Natural killer cell (primary cell): Measurements from ENCODE around the gene PMM2. TPM values are rescaled to one million over a fixed set of nuclear protein-coding genes. Genes with fewer than 3 reads are reported as not detected.

Source experiments
- ATAC-seq, 3 donors: fragments of 150-1000 bp in 2 of 3; fragments of 200-7000 bp in 1 of 3; cut with Tn5 transposase; 1 replicate in 1 of 3; 2 replicates in 2 of 3; pipeline ENCODE4 v1.10.0; 2021; ENCODE audit warnings: mild to moderate bottlenecking in 2 of 3, moderate library complexity in 2 of 3
- DNase-seq, 2 donors: peaks; one replicate each; pipeline versions ENCODE4 v3.0.0 to v3.0.0-alpha.2; 2013 to 2021; ENCODE audit warnings: mixed read lengths in 1 of 2
- H3K27ac ChIP-seq: one replicate; pipeline ENCODE4 v1.5.1; 2013; ENCODE audit warnings: mild to moderate bottlenecking, low read length
- H3K27me3 ChIP-seq: one replicate; pipeline ENCODE4 v1.6.1; 2013; ENCODE audit warnings: low read length; ENCODE audit not compliant: control insufficient read depth, insufficient read depth
- H3K36me3 ChIP-seq: one replicate; pipeline ENCODE4 v1.6.1; 2013; ENCODE audit warnings: low read length; ENCODE audit not compliant: control insufficient read depth, insufficient read depth
- H3K4me1 ChIP-seq: one replicate; pipeline ENCODE4 v1.6.1; 2013; ENCODE audit warnings: low read length; ENCODE audit not compliant: control insufficient read depth, insufficient read depth
- H3K4me3 ChIP-seq: one replicate; pipeline ENCODE4 v1.5.1; 2013; ENCODE audit warnings: low read length
- H3K9me3 ChIP-seq: one replicate; pipeline ENCODE4 v1.6.1; 2013; ENCODE audit warnings: low read length; ENCODE audit not compliant: control insufficient read depth, insufficient read depth
- H3K27ac Mint-ChIP-seq, 2 donors: one replicate each; pipeline ENCODE4 v1.8.0; 2022; ENCODE audit warnings: mild to moderate bottlenecking in 2 of 2, mixed read lengths in 2 of 2, moderate library complexity in 1 of 2
- H3K27me3 Mint-ChIP-seq, 2 donors: one replicate each; pipeline ENCODE4 v1.8.0; 2022; ENCODE audit warnings: low read depth in 2 of 2, mixed read lengths in 2 of 2
- H3K36me3 Mint-ChIP-seq: one replicate; pipeline ENCODE4 v1.8.0; 2022; ENCODE audit warnings: mixed read lengths
- H3K4me1 Mint-ChIP-seq, 2 donors: one replicate each; pipeline ENCODE4 v1.8.0; 2022; ENCODE audit warnings: mixed read lengths in 2 of 2
- H3K4me3 Mint-ChIP-seq: one replicate; pipeline ENCODE4 v1.8.0; 2022; ENCODE audit warnings: mild to moderate bottlenecking, moderate library complexity, mixed read lengths
- H3K9me3 Mint-ChIP-seq, 2 donors: one replicate each; pipeline ENCODE4 v1.8.0; 2022; ENCODE audit warnings: mixed read lengths in 2 of 2
- WGBS: methylation state at CpG from one replicate; pipeline ENCODE4 v1.1.7; 2013; ENCODE audit warnings: missing lambda C conversion rate; ENCODE audit not compliant: insufficient coverage; 5-methylcytosine and 5-hydroxymethylcytosine counted together
- intact Hi-C: fragments of 100-400 bp; cut with micrococcal nuclease; formaldehyde crosslinking; loops from one replicate; pipeline ENCODE4 v1.14.2; 2022
- total RNA-seq, 4 donors: library from RNA; stranded (reverse); fragments of 120-200 nt in 1 of 4; gene quantifications; one replicate each; pipeline versions ENCODE4 v1.2.3 to v1.2.4, GENCODE V29; 2013 to 2022
- TF ChIP-seq, protein P1 (sequence below): fragments of 200-600 bp; IDR thresholded peaks from one replicate; pipeline ENCODE4 v1.8.0; 2022; ENCODE audit warnings: antibody characterized with exemption

Gene PMM2
- total RNA-seq, 3 donors from 2014 or later (not counting 1 experiment from before 2014, with no cell fraction given) = 33.4 to 37.6 (median 36.4) TPM

DNA sequence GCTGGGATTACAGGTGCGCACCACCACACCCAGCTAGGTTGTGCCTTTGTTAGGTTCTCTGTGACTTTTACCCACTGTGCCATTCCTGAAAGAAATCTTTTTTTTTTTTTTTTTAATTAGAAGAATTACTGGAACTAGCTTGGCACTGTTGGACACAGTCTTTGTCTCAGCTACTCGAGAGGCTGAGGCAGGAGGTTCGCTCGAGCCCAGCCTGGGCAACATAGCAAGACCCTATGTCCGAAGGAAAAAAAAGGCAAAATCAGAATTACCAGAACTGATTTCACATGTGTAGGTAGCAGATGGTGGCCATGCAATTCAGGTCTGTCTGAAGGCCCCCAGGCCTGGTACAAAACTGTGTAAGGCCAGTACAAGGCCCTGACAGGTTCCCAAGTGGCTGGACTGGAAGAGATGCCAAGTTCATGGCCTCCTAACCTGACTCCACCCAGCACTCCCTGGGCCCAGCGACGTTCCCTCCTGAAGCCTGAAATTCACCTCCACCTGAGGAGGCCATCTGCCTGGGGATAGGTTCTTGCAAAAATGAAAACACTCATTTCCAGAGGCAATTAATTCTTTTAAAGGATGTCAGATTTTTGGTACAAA is 48.2 kb downstream of the PMM2 start:
- peak overlapping the region in 1 of 2 donors; percentile 7 for H3K27ac Mint-ChIP-seq
- H3K4me1 Mint-ChIP-seq = peaks cover 21 to 39% of the 10 kb centered on the region in 2 donors
- no peak for DNase-seq
- Histone ChIP-seq H3K36me3 (peaks cover 14% of the 10 kb centered on the region), H3K4me1 (peaks cover 6% of the 10 kb centered on the region), H3K27ac (no peak overlapping the region), H3K9me3 (no peaks in the 10 kb centered on the region), H3K27me3 (no peaks in the 10 kb centered on the region), H3K4me3 (no peak overlapping the region)
- TF ChIP-seq, protein P1, sequence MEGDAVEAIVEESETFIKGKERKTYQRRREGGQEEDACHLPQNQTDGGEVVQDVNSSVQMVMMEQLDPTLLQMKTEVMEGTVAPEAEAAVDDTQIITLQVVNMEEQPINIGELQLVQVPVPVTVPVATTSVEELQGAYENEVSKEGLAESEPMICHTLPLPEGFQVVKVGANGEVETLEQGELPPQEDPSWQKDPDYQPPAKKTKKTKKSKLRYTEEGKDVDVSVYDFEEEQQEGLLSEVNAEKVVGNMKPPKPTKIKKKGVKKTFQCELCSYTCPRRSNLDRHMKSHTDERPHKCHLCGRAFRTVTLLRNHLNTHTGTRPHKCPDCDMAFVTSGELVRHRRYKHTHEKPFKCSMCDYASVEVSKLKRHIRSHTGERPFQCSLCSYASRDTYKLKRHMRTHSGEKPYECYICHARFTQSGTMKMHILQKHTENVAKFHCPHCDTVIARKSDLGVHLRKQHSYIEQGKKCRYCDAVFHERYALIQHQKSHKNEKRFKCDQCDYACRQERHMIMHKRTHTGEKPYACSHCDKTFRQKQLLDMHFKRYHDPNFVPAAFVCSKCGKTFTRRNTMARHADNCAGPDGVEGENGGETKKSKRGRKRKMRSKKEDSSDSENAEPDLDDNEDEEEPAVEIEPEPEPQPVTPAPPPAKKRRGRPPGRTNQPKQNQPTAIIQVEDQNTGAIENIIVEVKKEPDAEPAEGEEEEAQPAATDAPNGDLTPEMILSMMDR = no peak
- no peak overlapping the region for H3K4me3 Mint-ChIP-seq
- ATAC-seq = no peak
- H3K36me3 Mint-ChIP-seq = no peaks in the 10 kb centered on the region
- intact Hi-C loops = no loop called here
- no peaks in the 10 kb centered on the region for H3K9me3 Mint-ChIP-seq
- H3K27me3 Mint-ChIP-seq = no peaks in the 10 kb centered on the region
- WGBS = 97% methylated on average over 7 of the region's 7 CpGs

DNA sequence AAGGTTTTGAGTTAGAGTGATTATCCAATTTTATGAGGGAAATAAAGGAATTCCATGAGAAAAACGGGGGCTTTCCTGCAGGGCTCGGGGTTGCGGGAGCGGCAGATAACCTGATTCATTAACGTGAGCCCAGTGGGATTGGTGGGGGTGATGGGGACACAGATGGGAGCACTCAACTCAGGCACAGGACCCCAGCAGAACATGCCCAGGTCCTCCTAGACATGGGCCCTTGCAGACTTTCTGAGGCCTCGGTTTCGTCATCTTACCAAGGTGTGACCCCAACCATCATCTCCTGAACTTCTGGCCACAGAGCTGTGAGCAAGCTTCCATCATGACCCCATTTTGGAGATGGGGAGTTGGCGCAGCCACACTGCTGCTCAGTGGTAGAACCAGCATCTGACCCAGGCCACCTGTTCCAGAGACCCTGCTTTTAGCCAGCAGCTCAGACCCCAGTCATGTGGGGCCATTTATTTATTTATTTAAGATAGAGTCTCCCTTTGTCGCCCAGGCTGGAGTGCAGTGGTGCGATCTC is 48.8 kb downstream of the PMM2 start:
- no peak overlapping the region for H3K27ac ChIP-seq
- H3K4me1 ChIP-seq = peaks cover 6% of the 10 kb centered on the region
- no peak for DNase-seq
- 98% methylated on average over 10 of the region's 10 CpGs for WGBS
- no peaks in the 10 kb centered on the region for H3K9me3 Mint-ChIP-seq
- peaks cover 25 to 45% of the 10 kb centered on the region in 2 donors for H3K4me1 Mint-ChIP-seq
- no peaks in the 10 kb centered on the region for H3K27me3 ChIP-seq
- H3K9me3 ChIP-seq = no peaks in the 10 kb centered on the region
- H3K4me3 Mint-ChIP-seq = no peak overlapping the region
- H3K36me3 Mint-ChIP-seq = no peaks in the 10 kb centered on the region
- TF ChIP-seq, protein P1 = no peak
- H3K4me3 ChIP-seq = no peak overlapping the region
- intact Hi-C loops = no loop called here
- no peaks in the 10 kb centered on the region for H3K27me3 Mint-ChIP-seq
- no peak overlapping the region for H3K27ac Mint-ChIP-seq
- peaks cover 14% of the 10 kb centered on the region for H3K36me3 ChIP-seq
- ATAC-seq = no peak

DNA sequence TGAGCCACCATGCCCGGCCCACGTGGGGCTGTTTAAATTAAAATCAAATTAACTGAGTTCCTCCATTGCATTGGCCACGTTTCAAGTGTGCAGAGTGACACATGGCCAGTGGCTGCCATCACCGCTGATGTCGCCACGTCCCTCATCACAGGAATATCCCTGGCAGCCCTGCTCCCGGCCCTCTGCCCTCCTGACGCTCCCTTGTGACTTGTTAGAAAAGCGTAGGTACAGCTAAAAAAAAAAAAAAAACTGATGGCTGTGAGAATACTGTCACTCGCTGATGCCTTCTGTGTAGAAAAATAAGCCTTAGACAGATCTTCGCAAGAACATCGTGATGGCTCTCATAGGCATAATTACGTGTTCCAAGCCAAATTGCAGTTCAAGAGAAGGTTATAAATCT is 49.5 kb downstream of the PMM2 start:
- no peak overlapping the region for H3K27ac ChIP-seq
- no peak overlapping the region for H3K4me3 Mint-ChIP-seq
- no peaks in the 10 kb centered on the region for H3K9me3 Mint-ChIP-seq
- intact Hi-C loops = no loop called here
- WGBS = 94% methylated on average over 13 of the region's 13 CpGs
- ATAC-seq = no peak
- peaks cover 14% of the 10 kb centered on the region for H3K36me3 ChIP-seq
- no peaks in the 10 kb centered on the region for H3K36me3 Mint-ChIP-seq
- TF ChIP-seq, protein P1 = no peak
- no peak overlapping the region for H3K4me3 ChIP-seq
- H3K27me3 ChIP-seq = no peaks in the 10 kb centered on the region
- H3K9me3 ChIP-seq = no peaks in the 10 kb centered on the region
- peaks cover 6% of the 10 kb centered on the region for H3K4me1 ChIP-seq
- H3K27me3 Mint-ChIP-seq = no peaks in the 10 kb centered on the region
- no peak for DNase-seq
- peaks cover 31 to 47% of the 10 kb centered on the region in 2 donors for H3K4me1 Mint-ChIP-seq
- no peak overlapping the region for H3K27ac Mint-ChIP-seq

DNA sequence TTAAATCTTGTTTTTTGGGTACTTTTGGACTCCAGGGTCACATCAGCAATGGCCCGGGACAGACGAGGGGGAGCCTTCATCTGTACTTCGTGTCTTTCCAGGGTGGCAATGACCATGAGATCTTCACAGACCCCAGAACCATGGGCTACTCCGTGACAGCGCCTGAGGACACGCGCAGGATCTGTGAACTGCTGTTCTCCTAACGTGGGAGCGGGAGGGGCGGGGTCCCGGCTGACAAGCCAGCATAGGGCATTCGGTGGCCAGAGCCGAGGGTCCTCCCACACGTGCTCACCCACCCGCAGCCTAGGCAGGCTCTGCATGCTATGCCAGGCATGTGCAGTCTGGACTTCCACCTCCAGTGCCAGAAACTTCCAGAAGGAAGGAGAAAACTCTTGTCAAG is 50.0 kb downstream of the PMM2 start:
- H3K27me3 Mint-ChIP-seq = no peaks in the 10 kb centered on the region
- no peak for DNase-seq
- no peak overlapping the region for H3K27ac ChIP-seq
- H3K4me1 ChIP-seq = peaks cover 6% of the 10 kb centered on the region
- WGBS = 95% methylated on average over 15 of the region's 15 CpGs
- TF ChIP-seq, protein P1 = no peak
- peaks cover 31 to 44% of the 10 kb centered on the region in 2 donors for H3K4me1 Mint-ChIP-seq
- H3K4me3 ChIP-seq = no peak overlapping the region
- H3K27ac Mint-ChIP-seq = no peak overlapping the region
- intact Hi-C loops = no loop called here
- H3K9me3 Mint-ChIP-seq = no peaks in the 10 kb centered on the region
- peaks cover 14% of the 10 kb centered on the region for H3K36me3 ChIP-seq
- no peaks in the 10 kb centered on the region for H3K27me3 ChIP-seq
- no peak overlapping the region for H3K4me3 Mint-ChIP-seq
- H3K9me3 ChIP-seq = no peaks in the 10 kb centered on the region
- no peaks in the 10 kb centered on the region for H3K36me3 Mint-ChIP-seq
- ATAC-seq = no peak
